ENCODE measurements around the gene RHAG. TPM values are rescaled to one million over a fixed set of nuclear protein-coding genes. Genes with fewer than 3 reads are reported as not detected.

RHAG gene
- total RNA-seq, 1 experiment from 2014 or later, result 0.23 TPM

GRCh38 chr6:49675816-49676215 is 39.2 kb upstream of the RHAG start:
- in situ Hi-C loops (cut with HindIII; ENCODE audit: low pct_unique_long_range_greater_than_20kb, low sequenced_read_pairs), result no loop called here

GRCh38 chr6:49668083-49668511 is 31.5 kb upstream of the RHAG start:
- in situ Hi-C loops (cut with HindIII; ENCODE audit: low pct_unique_long_range_greater_than_20kb, low sequenced_read_pairs), result no loop called here
- DNase-seq (ENCODE audit: low read depth, low spot score) (no peak), ATAC-seq (no peak)
- intact Hi-C loops (cut with micrococcal nuclease; ENCODE audit: unreplicated experiment), result no loop called here
- Histone ChIP-seq H3K4me3 (ENCODE audit: low read depth in 2 of 2, low read length in 2 of 2) (no peak overlapping the region), H3K27ac (ENCODE audit: low read length) (no peak overlapping the region), H3K9me3 (ENCODE audit: control insufficient read depth, insufficient read depth, low read depth, low read length) (no peaks in the 10 kb centered on the region), H3K4me1 (ENCODE audit: control insufficient read depth, insufficient read depth, low read length) (no peaks in the 10 kb centered on the region), H3K27me3 (ENCODE audit: control insufficient read depth, insufficient read depth, low read length) (no peaks in the 10 kb centered on the region), H3K36me3 (ENCODE audit: control insufficient read depth, insufficient read depth, low read length) (no peaks in the 10 kb centered on the region)
- CTCF ChIA-PET, result no interaction called here
- TF ChIP-seq POLR2AphosphoS5 (IDR thresholded peaks at IDR 0.05; ENCODE audit: low read depth, low read length), result no peak
- TF ChIP-seq CTCF (IDR thresholded peaks at IDR 0.05), result no peak
- TF ChIP-seq REST (IDR thresholded peaks at IDR 0.05; ENCODE audit: insufficient read depth in 1 of 2, low read depth in 2 of 2, low read length in 1 of 2), result no peak
- TF ChIP-seq TCF7L2 (IDR thresholded peaks at IDR 0.05; ENCODE audit: low read depth, low read length), result no peak
- no peak for TF ChIP-seq SIN3A (IDR thresholded peaks at IDR 0.05; ENCODE audit: borderline replicate concordance, insufficient read depth, low read depth, low read length)
- BruUV-seq (replicated peaks), result no TSS peak
- POLR2A ChIA-PET, result no interaction called here

More at GRCh38 chr6:49675816-49676215, 39.2 kb upstream of the RHAG start:
- H3K4me1 ChIP-seq (ENCODE audit: control insufficient read depth, insufficient read depth, low read length), result no peaks in the 10 kb centered on the region
- TF ChIP-seq REST (IDR thresholded peaks at IDR 0.05; ENCODE audit: insufficient read depth in 1 of 2, low read depth in 2 of 2, low read length in 1 of 2) (no peak), POLR2AphosphoS5 (IDR thresholded peaks at IDR 0.05; ENCODE audit: low read depth, low read length) (no peak), SIN3A (IDR thresholded peaks at IDR 0.05; ENCODE audit: borderline replicate concordance, insufficient read depth, low read depth, low read length) (no peak), TCF7L2 (IDR thresholded peaks at IDR 0.05; ENCODE audit: low read depth, low read length) (no peak), CTCF (IDR thresholded peaks at IDR 0.05) (no peak)
- no peaks in the 10 kb centered on the region for H3K27me3 ChIP-seq (ENCODE audit: control insufficient read depth, insufficient read depth, low read length)
- POLR2A ChIA-PET, result no interaction called here
- intact Hi-C loops (cut with micrococcal nuclease; ENCODE audit: unreplicated experiment), result no loop called here
- DNase-seq (ENCODE audit: low read depth, low spot score) (no peak), ATAC-seq (no peak)
- H3K36me3 ChIP-seq (ENCODE audit: control insufficient read depth, insufficient read depth, low read length), result no peaks in the 10 kb centered on the region
- no TSS peak for BruUV-seq (replicated peaks)
- H3K9me3 ChIP-seq (ENCODE audit: control insufficient read depth, insufficient read depth, low read depth, low read length), result no peaks in the 10 kb centered on the region
- H3K4me3 ChIP-seq (ENCODE audit: low read depth in 2 of 2, low read length in 2 of 2), result no peak overlapping the region
- CTCF ChIA-PET, result no interaction called here
- no peak overlapping the region for H3K27ac ChIP-seq (ENCODE audit: low read length)
